ENCODE measurements around the gene DIAPH2.
A peak's percentile ranks its signal among the peaks of the same experiment; 100 is the strongest.

The DIAPH2 gene

GRCh38 chrX:97522307-97522706, 837.7 kb downstream of the DIAPH2 start:
- DNase-seq, result no peak

- DNase-seq, result no peak
These were observed 839.7 kb downstream of the DIAPH2 start for GRCh38 chrX:97524340-97524739.

GRCh38 chrX:97524997-97525396, 840.4 kb downstream of the DIAPH2 start:
- DNase-seq, result no peak

GRCh38 chrX:97525981-97526380, 841.3 kb downstream of the DIAPH2 start:
- no peak for DNase-seq

GRCh38 chrX:97527725-97528124, 843.1 kb downstream of the DIAPH2 start:
- no peak for DNase-seq

- no peak for DNase-seq
These were observed 845.0 kb downstream of the DIAPH2 start for GRCh38 chrX:97529536-97530200.

GRCh38 chrX:97531825-97532224, 847.2 kb downstream of the DIAPH2 start:
- no peak for DNase-seq

GRCh38 chrX:97538745-97539144, 854.1 kb downstream of the DIAPH2 start:
- DNase-seq, result no peak

- DNase-seq, result no peak
These were observed 855.4 kb downstream of the DIAPH2 start for GRCh38 chrX:97539970-97540519.

- no peak for DNase-seq
These were observed 863.4 kb downstream of the DIAPH2 start for GRCh38 chrX:97547877-97548578.

GRCh38 chrX:97551821-97552220, 867.2 kb downstream of the DIAPH2 start:
- no peak for DNase-seq

GRCh38 chrX:97553833-97554232, 869.2 kb downstream of the DIAPH2 start:
- no peak for DNase-seq

- no peak for DNase-seq
These were observed 871.7 kb downstream of the DIAPH2 start for GRCh38 chrX:97556359-97556758.

GRCh38 chrX:97563531-97564133, 879.0 kb downstream of the DIAPH2 start:
- DNase-seq, result peak; percentile 14

GRCh38 chrX:97564496-97564895, 879.9 kb downstream of the DIAPH2 start:
- no peak for DNase-seq

- DNase-seq, result no peak
These were observed 902.5 kb downstream of the DIAPH2 start for GRCh38 chrX:97587171-97587570.

- DNase-seq, result no peak
These were observed 910.1 kb downstream of the DIAPH2 start for GRCh38 chrX:97594646-97595224.

GRCh38 chrX:97597954-97598353, 913.3 kb downstream of the DIAPH2 start:
- no peak for DNase-seq

GRCh38 chrX:97602465-97603258, 918.0 kb downstream of the DIAPH2 start:
- no peak for DNase-seq

- no peak for DNase-seq
These were observed 920.6 kb downstream of the DIAPH2 start for GRCh38 chrX:97605271-97605670.

- no peak for DNase-seq
These were observed 924.7 kb downstream of the DIAPH2 start for GRCh38 chrX:97609357-97609756.

GRCh38 chrX:97609938-97610337, 925.3 kb downstream of the DIAPH2 start:
- DNase-seq, result no peak
